Trophoblast cell (in vitro differentiated cells and primary cell): Measurements from ENCODE around the gene RPL11.

ENCODE experiments used
- DNase-seq, 2 donors: peaks; one replicate each; pipeline ENCODE4 v3.0.0-alpha.2; 2016
- H2AFZ ChIP-seq: 2 replicates; pipeline ENCODE4 v1.6.1; 2013; ENCODE audit warnings: low read length, moderate library complexity, mild to moderate bottlenecking; ENCODE audit not compliant: insufficient read depth, poor library complexity
- H2AK5ac ChIP-seq: 2 replicates; pipeline ENCODE4 v1.6.1; 2013; ENCODE audit warnings: mild to moderate bottlenecking, low read length
- H2BK120ac ChIP-seq: 2 replicates; pipeline ENCODE4 v1.6.1; 2013; ENCODE audit warnings: low read length, mild to moderate bottlenecking, moderate library complexity; ENCODE audit not compliant: insufficient read depth, poor library complexity
- H2BK12ac ChIP-seq: 2 replicates; pipeline ENCODE4 v1.6.1; 2013; ENCODE audit warnings: mild to moderate bottlenecking, low read length, moderate library complexity
- H2BK5ac ChIP-seq: 2 replicates; pipeline ENCODE4 v1.6.1; 2013; ENCODE audit warnings: low read length, low read depth, moderate library complexity, mild to moderate bottlenecking; ENCODE audit not compliant: poor library complexity
- H3K14ac ChIP-seq: 2 replicates; pipeline ENCODE4 v1.6.1; 2013; ENCODE audit warnings: mild to moderate bottlenecking, low read length
- H3K18ac ChIP-seq: 2 replicates; pipeline ENCODE4 v1.6.1; 2013; ENCODE audit warnings: mild to moderate bottlenecking, low read length
- H3K23ac ChIP-seq: 2 replicates; pipeline ENCODE4 v1.6.1; 2013; ENCODE audit warnings: low read length
- H3K27ac ChIP-seq: 2 replicates; pipeline ENCODE4 v1.5.1; 2013; ENCODE audit warnings: low read depth, mild to moderate bottlenecking, inconsistent platforms, low read length, moderate library complexity
- H3K27me3 ChIP-seq: 2 replicates; pipeline ENCODE4 v1.6.1; 2013; ENCODE audit warnings: inconsistent platforms, mild to moderate bottlenecking, low read length, moderate library complexity; ENCODE audit not compliant: insufficient read depth
- H3K36me3 ChIP-seq, 2 experiments: 1 replicate in 1 of 2; 2 replicates in 1 of 2; pipeline ENCODE4 v1.6.1; 2013; ENCODE audit warnings: low read length in 2 of 2, mild to moderate bottlenecking in 2 of 2, moderate library complexity in 1 of 2; ENCODE audit not compliant: insufficient read depth in 2 of 2, control insufficient read depth in 1 of 2
- H3K4ac ChIP-seq: 2 replicates; pipeline ENCODE4 v1.6.1; 2013; ENCODE audit warnings: low read depth, mild to moderate bottlenecking, low read length, moderate library complexity
- H3K4me1 ChIP-seq, 2 experiments: 1 replicate in 1 of 2; 2 replicates in 1 of 2; pipeline ENCODE4 v1.6.1; 2013; ENCODE audit warnings: low read length in 2 of 2, mild to moderate bottlenecking in 2 of 2, moderate library complexity in 1 of 2; ENCODE audit not compliant: insufficient read depth in 2 of 2, control insufficient read depth in 1 of 2
- H3K4me2 ChIP-seq: 2 replicates; pipeline ENCODE4 v1.6.1; 2013; ENCODE audit warnings: inconsistent platforms, mild to moderate bottlenecking, low read length, moderate library complexity
- H3K4me3 ChIP-seq: 2 replicates; pipeline ENCODE4 v1.5.1; 2013; ENCODE audit warnings: mild to moderate bottlenecking, low read depth, low read length, inconsistent platforms
- H3K79me1 ChIP-seq: one replicate; pipeline ENCODE4 v1.6.1; 2013; ENCODE audit warnings: low read length
- H3K79me2 ChIP-seq: 2 replicates; pipeline ENCODE4 v1.6.1; 2013; ENCODE audit warnings: low read length, mild to moderate bottlenecking; ENCODE audit not compliant: control insufficient read depth, insufficient read depth, poor library complexity
- H3K9ac ChIP-seq: 2 replicates; pipeline ENCODE4 v1.6.1; 2013; ENCODE audit warnings: mild to moderate bottlenecking, low read length
- H3K9me3 ChIP-seq: 2 replicates; pipeline ENCODE4 v1.6.1; 2013; ENCODE audit warnings: low read depth, mild to moderate bottlenecking, control low read depth, inconsistent platforms, low read length; ENCODE audit not compliant: insufficient read depth
- H4K12ac ChIP-seq: 2 replicates; pipeline ENCODE4 v1.6.1; 2013; ENCODE audit warnings: low read depth, mild to moderate bottlenecking, low read length, moderate library complexity
- H4K8ac ChIP-seq: 2 replicates; pipeline ENCODE4 v1.6.1; 2013; ENCODE audit warnings: low read depth, mild to moderate bottlenecking, low read length, moderate library complexity
- H4K91ac ChIP-seq: one replicate; pipeline ENCODE4 v1.6.1; 2013; ENCODE audit warnings: low read depth, mild to moderate bottlenecking, low read length, moderate library complexity
- WGBS: extraction: QIAGEN DNeasy Blood & Tissue Kit; methylation state at CpG from one replicate; pipeline ENCODE4 v1.1.7; 2013; ENCODE audit warnings: missing lambda C conversion rate; ENCODE audit not compliant: insufficient read length, insufficient coverage; ENCODE audit errors: extremely low coverage; 5-methylcytosine and 5-hydroxymethylcytosine counted together

Gene RPL11

GRCh38 chr1:23673086-23673813 is 18.4 kb upstream of the RPL11 start:
- Histone ChIP-seq H3K4me3 (no peak overlapping the region), H3K4me1 (no peaks in the 10 kb centered on the region), H2AFZ (no peak overlapping the region), H3K4me2 (no peak overlapping the region), H2BK120ac (no peak overlapping the region), H3K79me2 (no peaks in the 10 kb centered on the region), H3K9ac (no peak overlapping the region), H2BK12ac (no peak overlapping the region), H3K18ac (no peak overlapping the region), H3K23ac (no peak overlapping the region), H3K4ac (no peak overlapping the region), H3K27me3 (no peaks in the 10 kb centered on the region), H4K91ac (no peak overlapping the region), H3K79me1 (no peaks in the 10 kb centered on the region), H3K36me3 (no peaks in the 10 kb centered on the region), H4K12ac (no peak overlapping the region), H3K27ac (no peak overlapping the region), H3K9me3 (no peaks in the 10 kb centered on the region), H2BK5ac (no peak overlapping the region), H4K8ac (no peak overlapping the region), H3K14ac (no peak overlapping the region), H2AK5ac (no peak overlapping the region)
- DNase-seq: peak; percentile 55 to 77
- no CpG with 5 or more reads among the region's 6 CpGs for WGBS

DNA sequence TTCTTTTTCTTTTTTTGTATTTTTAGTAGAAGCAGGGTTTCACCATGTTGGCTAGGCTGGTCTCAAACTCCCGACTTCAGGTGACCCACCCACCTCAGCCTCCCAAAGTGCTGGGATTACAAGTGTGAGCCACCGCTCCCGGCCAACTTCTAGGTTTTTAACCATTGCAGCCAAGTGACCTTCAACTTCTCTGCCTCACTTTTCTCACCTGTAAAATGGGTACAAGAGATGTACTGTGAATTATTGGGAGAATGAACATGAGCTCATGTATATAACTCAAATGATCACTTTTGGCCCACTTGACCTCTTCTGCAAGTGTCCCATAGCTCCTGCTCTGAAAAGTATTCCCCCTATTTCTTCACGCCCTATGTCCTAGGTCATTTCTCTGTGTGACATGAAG is 11.8 kb upstream of the RPL11 start:
- Histone ChIP-seq H3K18ac (no peak overlapping the region), H3K4ac (no peak overlapping the region), H2AK5ac (no peak overlapping the region), H3K23ac (no peak overlapping the region), H3K9me3 (peaks cover 2% of the 10 kb centered on the region), H3K79me1 (no peaks in the 10 kb centered on the region), H4K8ac (no peak overlapping the region), H3K4me1 (no peaks in the 10 kb centered on the region), H3K36me3 (no peaks in the 10 kb centered on the region), H4K91ac (no peak overlapping the region), H2BK120ac (no peak overlapping the region), H3K4me2 (no peak overlapping the region), H3K27me3 (no peaks in the 10 kb centered on the region), H4K12ac (no peak overlapping the region), H3K27ac (no peak overlapping the region), H2BK12ac (no peak overlapping the region), H3K9ac (no peak overlapping the region), H2AFZ (no peak overlapping the region), H3K14ac (no peak overlapping the region), H3K79me2 (no peaks in the 10 kb centered on the region), H3K4me3 (no peak overlapping the region), H2BK5ac (no peak overlapping the region)
- WGBS: no CpG with 5 or more reads among the region's 4 CpGs
- no peak for DNase-seq

GRCh38 chr1:23682946-23683345 is 8.7 kb upstream of the RPL11 start:
- Histone ChIP-seq H3K27ac (no peak overlapping the region), H4K91ac (no peak overlapping the region), H3K36me3 (no peaks in the 10 kb centered on the region)

DNA sequence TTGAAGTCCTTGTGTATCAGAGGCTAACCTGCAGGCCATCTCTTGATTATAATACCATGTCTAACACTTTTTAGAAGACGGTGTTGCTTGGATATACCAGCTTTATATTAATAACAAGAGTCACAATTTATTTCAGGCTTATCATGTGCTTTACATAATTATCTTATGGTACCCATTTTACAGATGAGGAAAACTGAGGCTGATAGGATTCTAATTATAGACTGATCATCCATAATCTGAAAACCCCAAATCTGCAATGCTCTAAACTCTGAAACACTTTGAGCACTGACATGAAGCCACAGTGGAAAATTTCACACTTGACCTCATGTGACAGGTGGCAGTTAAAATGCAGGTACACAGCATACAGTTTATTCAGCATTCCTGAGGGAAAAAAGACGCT is 7.2 kb upstream of the RPL11 start:
- H2BK120ac ChIP-seq: no peak overlapping the region

More at GRCh38 chr1:23682946-23683345, 8.7 kb upstream of the RPL11 start:
- Histone ChIP-seq H2AK5ac (no peak overlapping the region), H2BK12ac (no peak overlapping the region), H2BK120ac (no peak overlapping the region), H3K14ac (no peak overlapping the region), H3K23ac (no peak overlapping the region), H4K8ac (no peak overlapping the region), H3K79me1 (no peaks in the 10 kb centered on the region), H2AFZ (no peak overlapping the region), H3K18ac (no peak overlapping the region), H3K27me3 (no peaks in the 10 kb centered on the region), H3K4me2 (no peak overlapping the region), H3K4me1 (no peaks in the 10 kb centered on the region), H2BK5ac (no peak overlapping the region), H3K4me3 (no peak overlapping the region), H3K9ac (no peak overlapping the region), H3K9me3 (peaks cover 2% of the 10 kb centered on the region), H4K12ac (no peak overlapping the region), H3K4ac (no peak overlapping the region), H3K79me2 (no peaks in the 10 kb centered on the region)
- no peak for DNase-seq

More for the DNA sequence above, 7.2 kb upstream of the RPL11 start:
- no peak overlapping the region for H3K9ac ChIP-seq
- no peak overlapping the region for H2AK5ac ChIP-seq
- H2BK5ac ChIP-seq: no peak overlapping the region
- H3K9me3 ChIP-seq: peaks cover 2% of the 10 kb centered on the region
- no peak overlapping the region for H3K18ac ChIP-seq
- no peak overlapping the region for H3K27ac ChIP-seq
- H3K23ac ChIP-seq: no peak overlapping the region
- H3K4me2 ChIP-seq: no peak overlapping the region
- no peak for DNase-seq
- H2BK12ac ChIP-seq: no peak overlapping the region
- no peaks in the 10 kb centered on the region for H3K27me3 ChIP-seq
- no peak overlapping the region for H4K12ac ChIP-seq
- no peaks in the 10 kb centered on the region for H3K36me3 ChIP-seq
- no peak overlapping the region for H4K8ac ChIP-seq
- no peaks in the 10 kb centered on the region for H3K79me2 ChIP-seq
- H3K14ac ChIP-seq: no peak overlapping the region
- H3K4me1 ChIP-seq: no peaks in the 10 kb centered on the region
- no peak overlapping the region for H3K4me3 ChIP-seq
- no peak overlapping the region for H3K4ac ChIP-seq
- no peak overlapping the region for H2AFZ ChIP-seq
- no peak overlapping the region for H4K91ac ChIP-seq
- WGBS: no CpG with 5 or more reads among the region's 2 CpGs
- no peaks in the 10 kb centered on the region for H3K79me1 ChIP-seq
